Endothelial cell of umbilical vein (primary cell): Measurements from ENCODE around the gene PIP5K1C.

Experiments used
- CTCF ChIP-seq, 2 donors: IDR thresholded peaks; 1 replicate in 1 of 2; 2 replicates in 1 of 2; pipeline ENCODE4 v1.5.1; 2011; ENCODE audit warnings: low read length in 2 of 2, mild to moderate bottlenecking in 2 of 2, moderate library complexity in 2 of 2, control low read depth in 1 of 2, inconsistent platforms in 1 of 2, low read depth in 1 of 2; ENCODE audit not compliant: insufficient read depth in 1 of 2; ENCODE audit errors: extremely low read depth in 1 of 2
- JUN ChIP-seq: IDR thresholded peaks from 2 replicates; pipeline ENCODE4 v1.6.1; 2011; ENCODE audit warnings: borderline replicate concordance, low read depth; ENCODE audit not compliant: insufficient read length, insufficient read depth
- MAX ChIP-seq: IDR thresholded peaks from 2 replicates; pipeline ENCODE4 v1.6.1; 2011; ENCODE audit not compliant: insufficient read depth, insufficient read length
- POLR2AphosphoS5 ChIP-seq: IDR thresholded peaks from 2 replicates; pipeline ENCODE4 v1.6.1; 2012; ENCODE audit warnings: low read depth, mild to moderate bottlenecking, control low read depth, low read length, moderate library complexity; ENCODE audit not compliant: insufficient read depth

- TF ChIP-seq MAX (no peak), POLR2AphosphoS5 (no peak), JUN (no peak), CTCF (IDR thresholded peaks at IDR 0.05; ENCODE audit: extremely low read depth in 1 of 2, insufficient read depth in 1 of 2, low read depth in 1 of 2, low read length in 2 of 2) (no peak)
Observed at GRCh38 chr19:3720349-3720917, 20.2 kb upstream of the PIP5K1C start.
